ENCODE data around the gene CPA5.

Gene CPA5

GRCh38 chr7:130301501-130302020 is 43.1 kb upstream of the CPA5 start:
- no peak overlapping the region for H3K27ac ChIP-seq
- TF ChIP-seq, protein P1, sequence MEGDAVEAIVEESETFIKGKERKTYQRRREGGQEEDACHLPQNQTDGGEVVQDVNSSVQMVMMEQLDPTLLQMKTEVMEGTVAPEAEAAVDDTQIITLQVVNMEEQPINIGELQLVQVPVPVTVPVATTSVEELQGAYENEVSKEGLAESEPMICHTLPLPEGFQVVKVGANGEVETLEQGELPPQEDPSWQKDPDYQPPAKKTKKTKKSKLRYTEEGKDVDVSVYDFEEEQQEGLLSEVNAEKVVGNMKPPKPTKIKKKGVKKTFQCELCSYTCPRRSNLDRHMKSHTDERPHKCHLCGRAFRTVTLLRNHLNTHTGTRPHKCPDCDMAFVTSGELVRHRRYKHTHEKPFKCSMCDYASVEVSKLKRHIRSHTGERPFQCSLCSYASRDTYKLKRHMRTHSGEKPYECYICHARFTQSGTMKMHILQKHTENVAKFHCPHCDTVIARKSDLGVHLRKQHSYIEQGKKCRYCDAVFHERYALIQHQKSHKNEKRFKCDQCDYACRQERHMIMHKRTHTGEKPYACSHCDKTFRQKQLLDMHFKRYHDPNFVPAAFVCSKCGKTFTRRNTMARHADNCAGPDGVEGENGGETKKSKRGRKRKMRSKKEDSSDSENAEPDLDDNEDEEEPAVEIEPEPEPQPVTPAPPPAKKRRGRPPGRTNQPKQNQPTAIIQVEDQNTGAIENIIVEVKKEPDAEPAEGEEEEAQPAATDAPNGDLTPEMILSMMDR (conservative IDR thresholded peaks at IDR 0.05; ENCODE audit: low read depth) = no peak
- ChIA-PET POLR2A (ENCODE audit: low non-redundant PET) (no interaction called here), CTCF (no interaction called here)
- no peak for DNase-seq (ENCODE audit: low spot score)

DNA sequence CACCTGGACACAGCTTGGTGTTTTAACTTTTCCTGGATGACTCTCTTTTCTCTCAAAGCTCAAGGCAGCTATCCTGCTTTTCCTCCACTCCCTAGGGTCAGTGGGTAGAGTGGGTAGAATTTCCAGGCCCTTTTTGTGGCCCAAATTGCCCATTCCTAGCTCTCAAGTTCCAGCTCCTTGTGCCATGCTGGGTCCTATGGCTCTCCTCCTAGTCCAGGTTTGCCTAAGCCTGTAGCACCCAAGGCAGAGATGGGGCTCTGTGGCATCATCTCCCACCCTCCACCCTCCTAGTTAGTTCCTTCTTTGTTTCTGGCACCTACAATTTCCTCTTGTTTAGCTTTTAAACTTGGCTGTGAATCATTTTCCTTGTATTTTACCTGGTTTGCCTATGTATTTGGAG is 42.0 kb upstream of the CPA5 start:
- ChIA-PET CTCF (no interaction called here), POLR2A (ENCODE audit: low non-redundant PET) (no interaction called here)
- TF ChIP-seq, protein P1 (conservative IDR thresholded peaks at IDR 0.05; ENCODE audit: low read depth) = no peak

DNA sequence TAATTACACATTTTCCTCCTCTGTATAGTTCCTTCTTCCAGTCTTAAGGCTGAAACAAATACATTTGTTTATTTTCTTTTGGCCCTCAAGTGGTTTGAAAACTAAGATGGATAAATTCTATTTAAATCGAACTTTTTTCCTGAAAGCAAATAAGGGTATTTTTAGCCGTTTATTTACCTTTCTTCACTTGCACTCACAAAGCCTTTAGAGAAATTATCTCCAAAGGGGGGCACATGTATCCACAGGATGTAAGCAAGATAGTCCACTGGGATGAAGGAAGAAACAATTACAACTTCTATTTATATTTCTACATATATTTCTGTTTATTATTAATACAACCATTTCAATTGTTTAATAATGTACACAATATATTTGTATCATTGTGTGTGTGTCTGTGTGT is 41.5 kb upstream of the CPA5 start:
- DNase-seq (ENCODE audit: low spot score) = no peak
- ChIA-PET POLR2A (ENCODE audit: low non-redundant PET) (no interaction called here), CTCF (interaction anchor here (0.7 kb wide), 1 partner anchor 9 kb away, joined by 3 read pairs; no protein-coding TSS in a partner anchor)
- TF ChIP-seq, protein P1 (conservative IDR thresholded peaks at IDR 0.05; ENCODE audit: low read depth) = no peak
- no peak overlapping the region for H3K27ac ChIP-seq

More for the DNA sequence above, 42.0 kb upstream of the CPA5 start:
- no peak overlapping the region for H3K27ac ChIP-seq
- no peak for DNase-seq (ENCODE audit: low spot score)

DNA sequence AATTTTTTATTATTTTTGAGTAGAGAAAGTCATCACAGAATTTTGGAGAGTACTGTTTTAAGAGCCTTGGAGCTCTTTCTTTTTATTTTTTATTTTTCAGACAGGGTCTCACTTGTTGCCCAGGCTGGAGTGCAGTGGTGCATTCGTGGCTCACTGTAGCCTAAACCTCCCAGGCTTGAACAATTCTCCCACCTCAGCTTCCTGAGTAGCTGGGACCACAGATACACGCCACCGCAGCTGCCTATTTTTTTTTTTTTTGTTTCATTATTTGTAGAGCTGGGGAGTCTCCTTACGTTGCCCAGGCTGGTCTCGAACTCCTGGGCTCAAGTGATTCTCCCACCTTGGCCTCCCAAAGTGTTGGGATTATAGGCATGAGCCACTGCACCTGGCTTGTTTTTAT is 41.1 kb upstream of the CPA5 start:
- POLR2A ChIA-PET (ENCODE audit: low non-redundant PET) = no interaction called here
- H3K27ac ChIP-seq = no peak overlapping the region
- TF ChIP-seq, protein P1 (conservative IDR thresholded peaks at IDR 0.05; ENCODE audit: low read depth) = no peak
- CTCF ChIA-PET = interaction anchor here (0.7 kb wide), 1 partner anchor 10 kb away, joined by 3 read pairs; no protein-coding TSS in a partner anchor
- no peak for DNase-seq (ENCODE audit: low spot score)

GRCh38 chr7:130303982-130304381 is 40.6 kb upstream of the CPA5 start:
- TF ChIP-seq, protein P1 (conservative IDR thresholded peaks at IDR 0.05; ENCODE audit: low read depth) = no peak
- ChIA-PET POLR2A (ENCODE audit: low non-redundant PET) (no interaction called here), CTCF (no interaction called here)
- no peak overlapping the region for H3K27ac ChIP-seq
- DNase-seq (ENCODE audit: low spot score) = no peak

- ChIA-PET POLR2A (ENCODE audit: low non-redundant PET) (no interaction called here), CTCF (no interaction called here)
- TF ChIP-seq, protein P1 (conservative IDR thresholded peaks at IDR 0.05; ENCODE audit: low read depth) = no peak
- H3K27ac ChIP-seq = no peak overlapping the region
- no peak for DNase-seq (ENCODE audit: low spot score)
Observed at GRCh38 chr7:130304878-130305277, 39.7 kb upstream of the CPA5 start.
